AG04449 (cell line): ENCODE data around the gene BRMS1.
"Not testable (repeated sequence)": the region's sequence is repeated elsewhere in the genome, so short reads cannot be mapped to it uniquely, and the experiment has no call there.

Experiments used
- CTCF ChIA-PET: fragments of 350-600 bp; formaldehyde crosslinking; extraction: SDS; loops from one replicate; lab custom pipeline; 2021; ENCODE audit warnings: antibody characterized with exemption; lab: Yijun Ruan, JAX
- POLR2A ChIA-PET: fragments of 400-600, 350-600 bp; formaldehyde crosslinking; extraction: SDS; loops from one replicate; lab custom pipeline; 2020; ENCODE audit warnings: antibody characterized with exemption, inconsistent platforms; lab: Yijun Ruan, JAX
- DNase-seq: peaks from one replicate; pipeline ENCODE4 v3.0.0-alpha.2; 2010; ENCODE audit warnings: low read depth, low spot score
- H3K4me3 ChIP-seq: 2 replicates; pipeline ENCODE4 v1.5.1; 2011; ENCODE audit warnings: low read depth, mild to moderate bottlenecking, control low read depth, low read length
- CTCF ChIP-seq: IDR thresholded peaks from one replicate; pipeline ENCODE4 v1.5.1; 2011; ENCODE audit warnings: mild to moderate bottlenecking, moderate library complexity, low read length, control low read depth, inconsistent platforms; ENCODE audit not compliant: insufficient read depth; ENCODE audit errors: missing control alignments

BRMS1 gene

GRCh38 chr11:66344550-66345315 lies at the start of gene BRMS1:
TSS of gene BRMS1 (minus strand) at chr11:66345104. CDS start at chr11:66342234, 2,870 bp downstream.
- TF ChIP-seq CTCF, result no peak
- CTCF ChIA-PET, result interaction anchor here (0.8 to 11.7 kb wide), 17 partner anchors 9 to 94 kb away, joined by 3 to 129 read pairs (median 5); partner anchors contain the start of genes MRPL11, NPAS4 and RIN1
- POLR2A ChIA-PET, result interaction anchor here (0.8 to 3.3 kb wide), 4 partner anchors 9 to 32 kb away, joined by 4 to 15 read pairs (median 9); partner anchors contain the start of genes CD248 and RIN1
- DNase-seq, result peak; percentile 79
- peak within 1 kb of the TSS; percentile 99 for H3K4me3 ChIP-seq

GRCh38 chr11:66393954-66394353 lies 49.0 kb upstream of the BRMS1 start:
- no peak overlapping the region for H3K4me3 ChIP-seq
- no peak for TF ChIP-seq CTCF
- CTCF ChIA-PET, result interaction anchor here (1.5 to 37.4 kb wide), 5 partner anchors 9 to 172 kb away, joined by 3 to 1169 read pairs (median 15); partner anchors contain the start of gene NPAS4
- no peak for DNase-seq
- POLR2A ChIA-PET, result no interaction called here

- DNase-seq, result no peak
- no peak for TF ChIP-seq CTCF
- no peak overlapping the region for H3K4me3 ChIP-seq
- POLR2A ChIA-PET, result no interaction called here
- CTCF ChIA-PET, result interaction anchor here (0.6 to 37.4 kb wide), 11 partner anchors 11 to 109 kb away, joined by 3 to 1169 read pairs (median 23); partner anchors contain the start of genes NPAS4, SLC29A2 and TMEM151A
Measured at GRCh38 chr11:66391322-66391721, 46.4 kb upstream of the BRMS1 start.

GRCh38 chr11:66388780-66389386 lies 44.0 kb upstream of the BRMS1 start:
- TF ChIP-seq CTCF, result peak; percentile 77
- no peak overlapping the region for H3K4me3 ChIP-seq
- POLR2A ChIA-PET, result interaction anchor here (1.3 kb wide), 1 partner anchor 76 kb away, joined by 6 read pairs; no protein-coding TSS in a partner anchor
- no peak for DNase-seq
- CTCF ChIA-PET, result interaction anchor here (0.7 to 37.4 kb wide), 41 partner anchors 9 to 290 kb away, joined by 3 to 1169 read pairs (median 7); partner anchors contain the start of genes B4GAT1, MRPL11, NPAS4 and PELI3

- DNase-seq, result no peak
- peak overlapping the region; percentile 35 for H3K4me3 ChIP-seq
- ChIA-PET POLR2A (interaction anchor here (1.2 kb wide), 1 partner anchor 73 kb away, joined by 4 read pairs; no protein-coding TSS in a partner anchor), CTCF (interaction anchor here (0.7 to 11.1 kb wide), 57 partner anchors 12 to 440 kb away, joined by 3 to 260 read pairs (median 6); partner anchors contain the start of genes BRMS1, DPP3, MRPL11 and NPAS4)
- TF ChIP-seq CTCF, result peak; percentile 87
Measured at GRCh38 chr11:66386171-66387069, 41.5 kb upstream of the BRMS1 start.

- not testable (repeated sequence) for H3K4me3 ChIP-seq, DNase-seq
- POLR2A ChIA-PET, result interaction anchor here (0.7 kb wide), 2 partner anchors 148 to 168 kb away, joined by 3 read pairs; no protein-coding TSS in a partner anchor
- CTCF ChIA-PET, result interaction anchor here (0.9 to 11.1 kb wide), 12 partner anchors 11 to 73 kb away, joined by 3 to 260 read pairs (median 23); partner anchors contain the start of genes MRPL11 and SLC29A2
Measured at GRCh38 chr11:66384316-66384715, 39.4 kb upstream of the BRMS1 start.

GRCh38 chr11:66380264-66380663 lies 35.4 kb upstream of the BRMS1 start:
- DNase-seq, H3K4me3 ChIP-seq, POLR2A ChIA-PET: not testable (repeated sequence)
- CTCF ChIA-PET, result interaction anchor here (0.8 to 2.8 kb wide), 5 partner anchors 9 to 69 kb away, joined by 3 to 32 read pairs (median 5); partner anchors contain the start of gene SLC29A2

GRCh38 chr11:66373690-66374287 lies 28.9 kb upstream of the BRMS1 start:
- POLR2A ChIA-PET, H3K4me3 ChIP-seq, DNase-seq: not testable (repeated sequence)
- CTCF ChIA-PET, result interaction anchor here (2.3 to 10.1 kb wide), 2 partner anchors 14 to 26 kb away, joined by 10 to 197 read pairs; no protein-coding TSS in a partner anchor
